PC-9 (cell line): ENCODE data around the gene CT45A1.

Experiments
- EZH2 ChIP-seq: fragments of 200-600 bp; sonication (generic); IDR thresholded peaks from 2 replicates; pipeline ENCODE4 v1.8.0; 2017; ENCODE audit warnings: antibody characterized with exemption, low read depth
- TF ChIP-seq, protein P1 (sequence below): fragments of 200-600 bp; sonication (generic); conservative IDR thresholded peaks from 2 replicates; pipeline ENCODE4 v1.6.1; 2017; ENCODE audit warnings: mixed run types, antibody characterized with exemption, mild to moderate bottlenecking, moderate library complexity

GRCh38 chrX:135697601-135698000 is 15.8 kb upstream of the CT45A1 start:
- TF ChIP-seq, protein P1, sequence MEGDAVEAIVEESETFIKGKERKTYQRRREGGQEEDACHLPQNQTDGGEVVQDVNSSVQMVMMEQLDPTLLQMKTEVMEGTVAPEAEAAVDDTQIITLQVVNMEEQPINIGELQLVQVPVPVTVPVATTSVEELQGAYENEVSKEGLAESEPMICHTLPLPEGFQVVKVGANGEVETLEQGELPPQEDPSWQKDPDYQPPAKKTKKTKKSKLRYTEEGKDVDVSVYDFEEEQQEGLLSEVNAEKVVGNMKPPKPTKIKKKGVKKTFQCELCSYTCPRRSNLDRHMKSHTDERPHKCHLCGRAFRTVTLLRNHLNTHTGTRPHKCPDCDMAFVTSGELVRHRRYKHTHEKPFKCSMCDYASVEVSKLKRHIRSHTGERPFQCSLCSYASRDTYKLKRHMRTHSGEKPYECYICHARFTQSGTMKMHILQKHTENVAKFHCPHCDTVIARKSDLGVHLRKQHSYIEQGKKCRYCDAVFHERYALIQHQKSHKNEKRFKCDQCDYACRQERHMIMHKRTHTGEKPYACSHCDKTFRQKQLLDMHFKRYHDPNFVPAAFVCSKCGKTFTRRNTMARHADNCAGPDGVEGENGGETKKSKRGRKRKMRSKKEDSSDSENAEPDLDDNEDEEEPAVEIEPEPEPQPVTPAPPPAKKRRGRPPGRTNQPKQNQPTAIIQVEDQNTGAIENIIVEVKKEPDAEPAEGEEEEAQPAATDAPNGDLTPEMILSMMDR, result no peak
- TF ChIP-seq EZH2, result no peak
